ENCODE data around the gene SGCG.

DNA sequence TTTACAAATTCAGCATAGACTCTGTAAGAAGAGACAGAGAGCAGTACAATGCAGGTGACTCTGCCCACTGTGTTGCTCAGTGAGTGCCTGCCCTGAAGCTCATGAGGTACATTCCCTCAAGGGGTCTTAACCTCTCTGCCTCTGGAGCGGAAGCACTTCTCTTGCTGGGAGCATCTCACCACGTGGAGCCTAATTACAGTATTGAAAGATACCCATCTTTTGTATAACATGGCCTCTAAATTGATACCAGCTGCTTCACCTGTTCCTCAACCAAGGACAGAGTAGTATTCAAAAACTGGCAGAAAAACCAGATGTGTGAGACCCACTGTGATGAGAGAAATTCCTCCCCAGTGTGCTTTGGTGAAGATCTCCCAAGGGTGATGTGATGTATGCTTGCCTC, 175.6 kb downstream of the SGCG start:
- TF ChIP-seq, protein P1, sequence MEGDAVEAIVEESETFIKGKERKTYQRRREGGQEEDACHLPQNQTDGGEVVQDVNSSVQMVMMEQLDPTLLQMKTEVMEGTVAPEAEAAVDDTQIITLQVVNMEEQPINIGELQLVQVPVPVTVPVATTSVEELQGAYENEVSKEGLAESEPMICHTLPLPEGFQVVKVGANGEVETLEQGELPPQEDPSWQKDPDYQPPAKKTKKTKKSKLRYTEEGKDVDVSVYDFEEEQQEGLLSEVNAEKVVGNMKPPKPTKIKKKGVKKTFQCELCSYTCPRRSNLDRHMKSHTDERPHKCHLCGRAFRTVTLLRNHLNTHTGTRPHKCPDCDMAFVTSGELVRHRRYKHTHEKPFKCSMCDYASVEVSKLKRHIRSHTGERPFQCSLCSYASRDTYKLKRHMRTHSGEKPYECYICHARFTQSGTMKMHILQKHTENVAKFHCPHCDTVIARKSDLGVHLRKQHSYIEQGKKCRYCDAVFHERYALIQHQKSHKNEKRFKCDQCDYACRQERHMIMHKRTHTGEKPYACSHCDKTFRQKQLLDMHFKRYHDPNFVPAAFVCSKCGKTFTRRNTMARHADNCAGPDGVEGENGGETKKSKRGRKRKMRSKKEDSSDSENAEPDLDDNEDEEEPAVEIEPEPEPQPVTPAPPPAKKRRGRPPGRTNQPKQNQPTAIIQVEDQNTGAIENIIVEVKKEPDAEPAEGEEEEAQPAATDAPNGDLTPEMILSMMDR (IDR thresholded peaks at IDR 0.05) = no peak
- no peak for TF ChIP-seq POLR2A (IDR thresholded peaks at IDR 0.05)
